Smooth muscle cell (in vitro differentiated cells): ENCODE results near the gene URGCP. TPM values are rescaled to one million over a fixed set of nuclear protein-coding genes. Genes with fewer than 3 reads are reported as not detected.
"Not testable (repeated sequence)": the region's sequence is repeated elsewhere in the genome, so short reads cannot be mapped to it uniquely, and the experiment has no call there.

ENCODE experiments used
- DNase-seq: peaks from one replicate; lab custom pipeline; 2025; ENCODE audit not compliant: unreplicated experiment; lab: John Stamatoyannopoulos, UW
- H2AFZ ChIP-seq: fragments of 200-600 bp; sonication (generic); 2 replicates; pipeline ENCODE4 v1.6.0; 2016; ENCODE audit warnings: antibody characterized with exemption, low read depth, mild to moderate bottlenecking
- H3F3A ChIP-seq: fragments of 200-600 bp; sonication (generic); 2 replicates; pipeline ENCODE4 v1.6.0; 2017; ENCODE audit warnings: antibody characterized with exemption, low read depth
- H3K27ac ChIP-seq: fragments of 200-600 bp; sonication (generic); 2 replicates; pipeline ENCODE4 v1.5.1; 2016; ENCODE audit warnings: low read depth, mild to moderate bottlenecking
- H3K27me3 ChIP-seq: fragments of 200-600 bp; sonication (generic); 2 replicates; pipeline ENCODE4 v1.6.1; 2016; ENCODE audit warnings: low read depth, mild to moderate bottlenecking
- H3K36me3 ChIP-seq: fragments of 200-600 bp; sonication (generic); 2 replicates; pipeline ENCODE4 v1.5.1; 2016; ENCODE audit warnings: low read depth
- H3K4me1 ChIP-seq: fragments of 200-600 bp; sonication (generic); 2 replicates; pipeline ENCODE4 v1.5.1; 2016; ENCODE audit warnings: low read depth
- H3K4me2 ChIP-seq: fragments of 200-600 bp; sonication (generic); 2 replicates; pipeline ENCODE4 v1.6.0; 2016; ENCODE audit warnings: mild to moderate bottlenecking
- H3K4me3 ChIP-seq: fragments of 200-600 bp; sonication (generic); 2 replicates; pipeline ENCODE4 v1.5.1; 2016; ENCODE audit warnings: mild to moderate bottlenecking
- H3K79me2 ChIP-seq: fragments of 200-600 bp; sonication (generic); 2 replicates; pipeline ENCODE4 v1.6.0; 2016; ENCODE audit warnings: low read depth, mild to moderate bottlenecking
- H3K9ac ChIP-seq: fragments of 200-600 bp; sonication (generic); 2 replicates; pipeline ENCODE4 v1.6.0; 2016; ENCODE audit warnings: low read depth
- H3K9me3 ChIP-seq: fragments of 200-600 bp; sonication (generic); replicated peaks from 2 replicates; pipeline ENCODE4 v1.5.1; 2016; ENCODE audit warnings: low read depth
- H4K20me1 ChIP-seq: fragments of 200-600 bp; sonication (generic); 2 replicates; pipeline ENCODE4 v1.6.0; 2016; ENCODE audit warnings: low read depth
- CTCF ChIP-seq: fragments of 200-600 bp; sonication (generic); IDR thresholded peaks from 2 replicates; pipeline ENCODE4 v1.5.1; 2017; ENCODE audit warnings: borderline replicate concordance, mild to moderate bottlenecking, antibody characterized with exemption; ENCODE audit not compliant: insufficient read depth, poor library complexity, severe bottlenecking
- WGBS: methylation state at CpG from one replicate; pipeline ENCODE4 v1.1.7; 2016; ENCODE audit warnings: low lambda C conversion rate; 5-methylcytosine and 5-hydroxymethylcytosine counted together
- polyA plus RNA-seq: library from polyadenylated mRNA; unstranded; fragments of >200 nt; fragmentation: Nextera tagmentation; extraction: Ambion mirVana; gene quantifications from 2 replicates; pipeline ENCODE4 v1.2.1, GENCODE V29; 2016
- total RNA-seq: library from RNA; depleted of rRNA; stranded (reverse); fragments of >200 nt; gene quantifications from 2 replicates; pipeline ENCODE4 v1.2.3, GENCODE V29; 2014

Gene URGCP
- total and polyA plus RNA-seq, 2 experiments from 2014 or later: 20.4 to 24.8 TPM

DNA sequence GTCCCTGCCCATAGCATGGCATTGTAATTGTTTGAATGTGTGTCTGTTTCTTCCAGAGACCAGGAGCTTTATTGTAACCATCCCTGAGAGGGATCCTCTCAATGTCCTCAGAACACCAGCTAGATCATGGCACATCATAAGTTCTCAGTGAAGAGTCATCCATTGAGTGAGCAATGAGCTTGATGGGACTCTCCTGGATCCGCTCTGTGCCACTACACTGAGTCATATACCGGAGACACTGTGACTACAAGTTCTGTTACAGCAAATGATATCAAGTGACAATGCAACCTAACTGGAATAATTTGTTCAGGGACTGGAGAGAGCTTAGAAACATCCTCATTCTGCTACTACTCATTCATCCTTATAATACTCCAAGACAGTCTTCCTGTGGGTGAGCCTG lies 62.1 kb downstream of the URGCP start:
- WGBS: 93% methylated on average over 2 of the region's 2 CpGs
- no peak overlapping the region for H3K4me2 ChIP-seq
- no peak for DNase-seq

GRCh38 chr7:43843296-43843695 lies 63.1 kb downstream of the URGCP start:
- no peaks in the 10 kb centered on the region for H3K27me3 ChIP-seq
- no peaks in the 10 kb centered on the region for H4K20me1 ChIP-seq
- no peak for TF ChIP-seq CTCF
- WGBS: 94% methylated on average over 4 of the region's 4 CpGs
- no peak overlapping the region for H3K9ac ChIP-seq
- H3K36me3 ChIP-seq: no peaks in the 10 kb centered on the region
- H2AFZ ChIP-seq: no peak overlapping the region
- no peaks in the 10 kb centered on the region for H3K9me3 ChIP-seq
- no peak for DNase-seq
- H3K4me2 ChIP-seq: no peak overlapping the region
- H3F3A ChIP-seq: no peaks in the 10 kb centered on the region
- no peak overlapping the region for H3K4me3 ChIP-seq
- H3K79me2 ChIP-seq: no peaks in the 10 kb centered on the region
- H3K27ac ChIP-seq: no peak overlapping the region
- H3K4me1 ChIP-seq: no peaks in the 10 kb centered on the region

More for the DNA sequence above, 62.1 kb downstream of the URGCP start:
- Histone ChIP-seq H3K36me3 (no peaks in the 10 kb centered on the region), H3K27ac (no peak overlapping the region), H3K4me3 (no peak overlapping the region), H2AFZ (no peak overlapping the region), H3K9me3 (no peaks in the 10 kb centered on the region), H3K27me3 (no peaks in the 10 kb centered on the region), H3K9ac (no peak overlapping the region), H3K4me1 (no peaks in the 10 kb centered on the region), H3F3A (no peaks in the 10 kb centered on the region), H3K79me2 (no peaks in the 10 kb centered on the region), H4K20me1 (no peaks in the 10 kb centered on the region)
- TF ChIP-seq CTCF: no peak

DNA sequence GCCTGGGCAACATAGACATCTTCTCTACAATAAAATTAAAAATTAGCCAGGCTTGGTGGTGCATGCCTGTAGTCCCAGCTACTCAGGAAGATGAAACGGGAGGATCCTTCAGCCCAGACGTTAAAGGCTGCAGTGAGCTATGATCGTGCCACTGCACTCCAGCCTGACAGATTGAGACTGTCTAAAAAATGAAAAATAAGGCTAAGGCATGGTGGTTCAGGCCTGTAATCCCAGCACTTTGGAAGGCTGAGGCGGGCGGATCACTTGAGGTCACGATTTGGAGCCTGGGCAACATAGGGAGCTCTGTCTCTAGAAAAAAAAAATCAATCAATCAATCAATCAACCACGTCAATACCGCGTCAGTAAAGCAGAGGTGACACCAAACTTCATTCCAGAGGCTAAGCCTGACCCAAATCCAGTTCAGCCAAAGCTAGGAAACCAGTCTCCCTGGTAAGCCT lies 68.2 kb downstream of the URGCP start:
- 87% methylated on average over 9 of the region's 9 CpGs for WGBS
- Histone ChIP-seq H3K79me2 (no peaks in the 10 kb centered on the region), H3K27me3 (no peaks in the 10 kb centered on the region), H4K20me1 (no peaks in the 10 kb centered on the region), H3K36me3 (no peaks in the 10 kb centered on the region), H3F3A (no peaks in the 10 kb centered on the region), H3K4me2 (peak overlapping the region; percentile 82), H3K27ac (no peak overlapping the region), H3K4me1 (no peaks in the 10 kb centered on the region), H3K9me3 (no peaks in the 10 kb centered on the region), H3K4me3 (peak overlapping the region; percentile 39), H2AFZ (peak overlapping the region; percentile 73), H3K9ac (peak overlapping the region; percentile 16)
- no peak for DNase-seq
- no peak for TF ChIP-seq CTCF

- Histone ChIP-seq H4K20me1 (no peaks in the 10 kb centered on the region), H3K36me3 (no peaks in the 10 kb centered on the region), H3K27ac (no peak overlapping the region), H3K4me2 (no peak overlapping the region), H3K27me3 (no peaks in the 10 kb centered on the region), H3K79me2 (no peaks in the 10 kb centered on the region), H2AFZ (no peak overlapping the region), H3K9me3 (peaks cover 8% of the 10 kb centered on the region), H3F3A (no peaks in the 10 kb centered on the region), H3K4me1 (no peaks in the 10 kb centered on the region), H3K9ac (no peak overlapping the region), H3K4me3 (no peak overlapping the region)
- 94% methylated on average over 8 of the region's 8 CpGs for WGBS
- no peak for TF ChIP-seq CTCF
- no peak for DNase-seq
Observed at GRCh38 chr7:43834463-43835251, 71.7 kb downstream of the URGCP start.

GRCh38 chr7:43830917-43831316 lies 75.5 kb downstream of the URGCP start:
- not testable (repeated sequence) for H3K4me1 ChIP-seq, H3K4me3 ChIP-seq, H3F3A ChIP-seq, H3K9ac ChIP-seq, H3K79me2 ChIP-seq, H3K27ac ChIP-seq, H4K20me1 ChIP-seq, H3K4me2 ChIP-seq, H3K9me3 ChIP-seq, H2AFZ ChIP-seq, DNase-seq, H3K27me3 ChIP-seq, H3K36me3 ChIP-seq
